ENCODE data around the gene ELSPBP1. TPM values are rescaled to one million over a fixed set of nuclear protein-coding genes. Genes with fewer than 3 reads are reported as not detected.

The ELSPBP1 gene
- polyA plus RNA-seq, 1 donor (not counting 4 experiments of a cell fraction or from before 2014, with no cell fraction given): not detected

DNA sequence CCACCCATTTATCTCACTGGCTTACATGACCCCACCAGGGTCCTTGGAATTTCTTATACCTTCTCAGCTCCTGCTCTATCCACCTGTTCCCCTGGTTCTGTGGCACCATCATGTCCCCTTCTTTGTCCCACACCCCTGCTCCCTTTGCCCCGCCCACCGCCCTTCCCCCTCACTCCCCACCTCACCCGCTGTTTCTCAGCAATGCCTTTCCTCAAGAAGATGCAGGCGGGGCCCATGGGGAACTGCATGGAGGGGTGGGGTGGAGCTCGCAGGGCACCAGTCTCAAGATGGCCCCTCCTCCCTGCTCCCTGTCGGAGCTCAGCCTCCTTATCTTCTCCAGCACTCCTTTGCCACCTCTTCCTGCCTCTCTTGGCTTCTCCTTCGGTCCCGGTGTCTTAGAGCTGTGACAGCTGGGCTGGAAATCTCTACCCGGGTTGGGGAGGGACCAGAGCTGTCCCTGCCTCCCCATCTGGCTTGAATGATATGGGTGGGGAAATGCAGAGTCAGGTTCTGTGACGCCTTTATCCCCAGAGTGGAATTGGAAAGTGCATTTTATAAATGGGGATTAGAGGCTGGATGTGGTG is 49.3 kb downstream of the ELSPBP1 start, which contains the start of gene CABP5:
CABP5 (minus strand) TSS at position 405 of the 584 bp plus-strand sequence; CDS start at position 248, 157 bp downstream.
- Histone ChIP-seq H3K4me2 (ENCODE audit: control insufficient read depth, extremely low read depth, insufficient read depth, low read depth, low read length) (no peak within 1 kb of the TSS), H3K4me1 (ENCODE audit: control insufficient read depth, extremely low read depth, insufficient read depth, low read length) (no peaks in the 10 kb centered on the region), H3K9me3 (ENCODE audit: control insufficient read depth, low read depth, low read length) (no peaks in the 10 kb centered on the region), H3K9me1 (ENCODE audit: control insufficient read depth, extremely low read depth, insufficient read depth, low read length) (no peaks in the 10 kb centered on the region), H3K27me3 (ENCODE audit: control insufficient read depth, extremely low read depth, insufficient read depth, low read length) (no peaks in the 10 kb centered on the region), H3K9ac (ENCODE audit: control insufficient read depth, extremely low read depth, insufficient read depth, low read length) (no peak within 1 kb of the TSS), H3K36me3 (ENCODE audit: control insufficient read depth in 2 of 2, extremely low read depth in 1 of 2, insufficient read depth in 2 of 2, low read length in 2 of 2) (no peaks in the 10 kb centered on the region), H2AFZ (ENCODE audit: control insufficient read depth, low read length) (no peak within 1 kb of the TSS), H3K4me3 (ENCODE audit: control insufficient read depth in 2 of 3, extremely low read depth in 1 of 3, insufficient read depth in 2 of 3, low read depth in 1 of 3, low read length in 3 of 3) (no peak within 1 kb of the TSS), H3K27ac (ENCODE audit: control insufficient read depth, insufficient read depth, low read length) (no peak within 1 kb of the TSS), H3K79me2 (ENCODE audit: control insufficient read depth, insufficient read depth, low read length) (no peaks in the 10 kb centered on the region), H4K20me1 (ENCODE audit: control insufficient read depth, extremely low read depth, insufficient read depth, low read length) (no peaks in the 10 kb centered on the region)
- TF ChIP-seq EZH2 (IDR thresholded peaks at IDR 0.05; ENCODE audit: low read length): no peak
- FAIRE-seq (no peak), DNase-seq (ENCODE audit: low read depth, low spot score) (no peak)
- dilution Hi-C loops (cut with MboI; ENCODE audit: extremely low pct_ligation_motif_present, low sequenced_read_pairs): no loop called here

DNA sequence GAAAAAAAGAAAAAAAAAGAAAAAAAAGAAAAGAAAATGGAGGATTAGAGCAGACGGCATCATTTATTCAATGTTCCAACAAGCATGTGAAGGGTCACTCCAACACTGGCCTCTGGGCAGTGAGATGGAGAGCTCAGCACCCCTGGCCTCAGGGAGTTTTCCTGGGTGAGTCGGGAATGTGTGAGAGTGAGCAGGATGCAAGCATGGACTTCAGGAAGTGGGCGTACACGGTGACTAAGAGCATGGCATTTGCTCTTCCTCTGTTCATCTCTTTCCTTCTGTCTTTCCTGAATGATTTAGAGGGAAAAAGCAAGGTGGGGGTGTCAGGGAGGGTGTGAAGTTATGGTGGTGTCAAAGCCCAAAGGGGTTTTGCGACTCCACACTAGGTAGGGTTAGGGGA is 50.1 kb downstream of the ELSPBP1 start:
- no peaks in the 10 kb centered on the region for H3K79me2 ChIP-seq (ENCODE audit: control insufficient read depth, insufficient read depth, low read length)
- FAIRE-seq: no peak
- dilution Hi-C loops (cut with MboI; ENCODE audit: extremely low pct_ligation_motif_present, low sequenced_read_pairs): no loop called here

More for the DNA sequence above, 50.1 kb downstream of the ELSPBP1 start:
- H3K9ac ChIP-seq (ENCODE audit: control insufficient read depth, extremely low read depth, insufficient read depth, low read length): no peak overlapping the region
- no peak overlapping the region for H2AFZ ChIP-seq (ENCODE audit: control insufficient read depth, low read length)
- no peaks in the 10 kb centered on the region for H4K20me1 ChIP-seq (ENCODE audit: control insufficient read depth, extremely low read depth, insufficient read depth, low read length)
- no peaks in the 10 kb centered on the region for H3K9me3 ChIP-seq (ENCODE audit: control insufficient read depth, low read depth, low read length)
- no peaks in the 10 kb centered on the region for H3K9me1 ChIP-seq (ENCODE audit: control insufficient read depth, extremely low read depth, insufficient read depth, low read length)
- no peaks in the 10 kb centered on the region for H3K4me1 ChIP-seq (ENCODE audit: control insufficient read depth, extremely low read depth, insufficient read depth, low read length)
- DNase-seq (ENCODE audit: low read depth, low spot score): no peak
- no peak for TF ChIP-seq EZH2 (IDR thresholded peaks at IDR 0.05; ENCODE audit: low read length)
- TF ChIP-seq, protein P1, sequence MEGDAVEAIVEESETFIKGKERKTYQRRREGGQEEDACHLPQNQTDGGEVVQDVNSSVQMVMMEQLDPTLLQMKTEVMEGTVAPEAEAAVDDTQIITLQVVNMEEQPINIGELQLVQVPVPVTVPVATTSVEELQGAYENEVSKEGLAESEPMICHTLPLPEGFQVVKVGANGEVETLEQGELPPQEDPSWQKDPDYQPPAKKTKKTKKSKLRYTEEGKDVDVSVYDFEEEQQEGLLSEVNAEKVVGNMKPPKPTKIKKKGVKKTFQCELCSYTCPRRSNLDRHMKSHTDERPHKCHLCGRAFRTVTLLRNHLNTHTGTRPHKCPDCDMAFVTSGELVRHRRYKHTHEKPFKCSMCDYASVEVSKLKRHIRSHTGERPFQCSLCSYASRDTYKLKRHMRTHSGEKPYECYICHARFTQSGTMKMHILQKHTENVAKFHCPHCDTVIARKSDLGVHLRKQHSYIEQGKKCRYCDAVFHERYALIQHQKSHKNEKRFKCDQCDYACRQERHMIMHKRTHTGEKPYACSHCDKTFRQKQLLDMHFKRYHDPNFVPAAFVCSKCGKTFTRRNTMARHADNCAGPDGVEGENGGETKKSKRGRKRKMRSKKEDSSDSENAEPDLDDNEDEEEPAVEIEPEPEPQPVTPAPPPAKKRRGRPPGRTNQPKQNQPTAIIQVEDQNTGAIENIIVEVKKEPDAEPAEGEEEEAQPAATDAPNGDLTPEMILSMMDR (optimal IDR thresholded peaks at IDR 0.05 in 1 of 3, IDR thresholded peaks at IDR 0.05 in 1 of 3, conservative IDR thresholded peaks at IDR 0.05 in 1 of 3; ENCODE audit: extremely low read depth in 1 of 3, insufficient read depth in 2 of 3, low read length in 3 of 3): no peak
- H3K27me3 ChIP-seq (ENCODE audit: control insufficient read depth, extremely low read depth, insufficient read depth, low read length): no peaks in the 10 kb centered on the region
- no peak overlapping the region for H3K4me3 ChIP-seq (ENCODE audit: control insufficient read depth in 2 of 3, extremely low read depth in 1 of 3, insufficient read depth in 2 of 3, low read depth in 1 of 3, low read length in 3 of 3)
- H3K27ac ChIP-seq (ENCODE audit: control insufficient read depth, insufficient read depth, low read length): no peak overlapping the region
- H3K4me2 ChIP-seq (ENCODE audit: control insufficient read depth, extremely low read depth, insufficient read depth, low read depth, low read length): no peak overlapping the region
- H3K36me3 ChIP-seq (ENCODE audit: control insufficient read depth in 2 of 2, extremely low read depth in 1 of 2, insufficient read depth in 2 of 2, low read length in 2 of 2): no peaks in the 10 kb centered on the region

All from keratinocyte (primary cell).